ENCODE data around the gene C2orf68.
"Not testable (repeated sequence)": the region's sequence is repeated elsewhere in the genome, so short reads cannot be mapped to it uniquely, and the experiment has no call there.

GRCh38 chr2:85614757-85615156, 2.9 kb upstream of the C2orf68 start:
- TF ChIP-seq CTCF, POLR2A (IDR thresholded peaks at IDR 0.05): not testable (repeated sequence)

Data from right lobe of liver (tissue), 4 donors.